HCEC 1CT (cell line): ENCODE data around the gene MSH2.
"Not testable (repeated sequence)": the region's sequence is repeated elsewhere in the genome, so short reads cannot be mapped to it uniquely, and the experiment has no call there.

ENCODE experiments used
- DNase-seq: peaks from one replicate; pipeline ENCODE4 v3.0.0-alpha.2; 2017

MSH2 gene

DNA sequence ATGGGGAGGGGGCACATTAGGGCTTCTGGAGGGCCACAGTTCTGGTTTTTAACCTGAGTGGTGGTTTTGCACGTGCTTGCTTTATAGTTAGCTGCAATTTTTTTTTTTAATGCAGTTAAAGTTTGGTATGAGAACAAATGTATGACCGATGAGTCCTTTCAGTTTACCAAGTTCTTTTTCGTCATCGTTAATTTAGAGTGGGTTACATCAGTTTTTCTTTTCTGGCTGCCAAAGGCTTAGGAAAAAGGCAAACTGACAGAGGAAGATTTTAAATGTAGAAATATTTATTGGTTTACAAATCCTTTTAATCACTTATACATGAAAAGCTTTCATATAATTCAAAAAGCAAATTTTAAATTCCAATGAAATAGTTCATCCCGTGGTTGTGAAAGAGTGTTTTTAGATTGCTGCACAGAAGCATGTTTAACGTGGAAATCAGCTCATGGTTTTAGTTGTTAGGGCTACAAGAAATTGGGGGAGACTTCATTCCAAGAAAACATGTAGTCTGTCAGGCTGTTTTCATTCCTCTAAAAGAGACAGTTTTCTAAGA lies 82.9 kb downstream of the MSH2 start:
- DNase-seq: peak; percentile 79

DNA sequence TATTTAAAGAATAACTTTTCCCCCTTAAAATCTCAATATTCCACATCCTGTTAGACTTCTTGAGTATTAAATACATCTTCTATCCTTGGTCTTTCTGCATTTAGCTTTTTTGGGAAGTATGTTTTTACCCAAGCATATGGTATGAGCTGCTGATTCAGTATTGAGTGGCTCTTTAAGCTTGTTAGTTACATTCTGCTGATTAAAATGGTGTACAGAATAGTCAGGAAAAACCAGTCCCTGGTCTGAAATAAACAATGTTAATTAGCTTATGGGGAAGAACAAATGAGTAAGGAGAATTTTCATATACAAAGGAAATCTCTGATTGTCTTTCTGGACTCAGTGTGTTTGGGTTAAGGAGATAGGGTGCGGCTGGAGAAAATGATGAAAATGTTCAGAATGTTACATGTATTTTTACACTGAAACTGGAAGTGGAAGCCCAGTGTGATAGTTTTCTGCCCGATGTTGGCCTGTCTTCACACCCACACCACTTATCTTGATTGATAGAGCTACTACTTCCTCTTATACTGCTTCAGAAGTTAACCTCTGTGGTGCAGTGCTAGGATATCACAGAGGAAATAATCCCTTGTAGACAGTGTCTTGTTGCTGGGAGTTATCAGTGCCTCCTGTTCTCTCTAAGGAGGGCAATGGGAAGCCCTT lies 84.0 kb downstream of the MSH2 start:
- peak; percentile 42 for DNase-seq

- DNase-seq: no peak
Observed at GRCh38 chr2:47487498-47487875, 84.5 kb downstream of the MSH2 start.

- peak; percentile 92 for DNase-seq
Observed at GRCh38 chr2:47488870-47489584, 86.1 kb downstream of the MSH2 start.

DNA sequence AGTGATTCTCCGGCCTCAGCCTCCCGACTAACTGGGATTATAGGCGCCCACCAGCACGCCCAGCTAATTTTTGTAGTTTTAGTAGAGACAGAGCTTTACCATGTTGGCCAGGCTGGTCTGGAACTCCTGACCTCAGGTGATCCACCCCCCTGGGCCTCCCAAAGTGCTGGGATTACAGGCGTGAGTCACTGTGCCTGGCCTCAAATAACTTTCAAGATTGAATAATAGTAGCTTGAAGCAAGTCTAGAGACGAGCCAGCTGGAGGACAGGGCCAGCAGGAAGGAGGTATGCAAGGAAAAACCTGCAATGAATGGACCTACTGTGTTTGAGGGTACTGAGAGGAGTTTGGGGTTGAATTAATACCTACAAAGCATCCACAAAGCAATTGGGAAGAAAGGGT lies 87.5 kb downstream of the MSH2 start:
- peak; percentile 73 for DNase-seq

GRCh38 chr2:47493317-47494035 lies 90.5 kb downstream of the MSH2 start:
- no peak for DNase-seq

GRCh38 chr2:47494267-47495130 lies 91.5 kb downstream of the MSH2 start:
- DNase-seq: no peak

DNA sequence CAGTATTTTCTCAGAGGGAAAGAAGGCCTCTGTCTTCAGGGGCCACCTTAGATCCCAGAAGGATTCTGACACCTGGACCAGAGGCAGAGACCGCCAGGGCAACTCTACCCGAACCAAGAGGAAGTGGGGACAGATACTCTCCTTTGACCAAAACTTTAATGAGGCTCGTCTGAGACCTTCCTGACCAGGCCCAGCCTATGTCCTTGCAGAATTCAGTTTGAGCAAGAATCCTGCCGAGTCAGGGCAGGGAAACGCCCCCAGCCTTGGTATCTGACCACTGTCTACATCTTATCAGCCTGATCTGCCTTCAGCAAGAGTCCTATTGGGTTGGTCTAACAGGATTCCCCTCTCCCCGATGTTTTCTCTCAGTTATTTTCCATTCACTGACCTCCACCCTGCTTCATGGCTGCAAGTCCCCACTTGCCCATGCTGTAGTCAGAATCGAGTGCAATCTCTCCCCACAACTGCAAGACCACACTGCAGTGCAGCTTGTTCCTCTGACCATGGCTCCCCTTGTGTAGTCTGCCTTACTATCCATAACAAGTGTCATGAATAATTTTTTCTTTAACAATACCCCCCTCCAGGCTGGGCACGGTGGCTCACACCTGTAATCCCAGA lies 95.0 kb downstream of the MSH2 start:
- DNase-seq: no peak

DNA sequence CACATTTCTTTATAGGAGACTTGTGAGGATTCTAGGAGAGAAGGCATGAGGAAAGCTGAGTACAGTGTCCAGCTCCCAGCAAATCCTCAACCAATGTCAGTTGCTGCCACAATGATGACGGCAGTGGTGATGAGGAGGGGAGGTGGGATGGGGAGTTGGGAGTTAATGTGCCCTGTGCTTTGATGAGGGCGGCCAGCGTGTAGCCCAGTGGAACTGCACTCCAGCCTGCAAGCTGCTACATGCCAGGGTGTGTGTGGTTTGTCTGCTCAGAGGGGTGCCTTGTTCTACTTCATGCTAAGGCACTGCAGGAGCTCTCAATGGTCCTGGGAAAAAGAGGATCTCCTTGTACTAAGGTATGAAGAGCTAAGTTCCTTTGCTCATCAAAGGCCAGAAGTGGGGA lies 96.1 kb downstream of the MSH2 start:
- no peak for DNase-seq

DNA sequence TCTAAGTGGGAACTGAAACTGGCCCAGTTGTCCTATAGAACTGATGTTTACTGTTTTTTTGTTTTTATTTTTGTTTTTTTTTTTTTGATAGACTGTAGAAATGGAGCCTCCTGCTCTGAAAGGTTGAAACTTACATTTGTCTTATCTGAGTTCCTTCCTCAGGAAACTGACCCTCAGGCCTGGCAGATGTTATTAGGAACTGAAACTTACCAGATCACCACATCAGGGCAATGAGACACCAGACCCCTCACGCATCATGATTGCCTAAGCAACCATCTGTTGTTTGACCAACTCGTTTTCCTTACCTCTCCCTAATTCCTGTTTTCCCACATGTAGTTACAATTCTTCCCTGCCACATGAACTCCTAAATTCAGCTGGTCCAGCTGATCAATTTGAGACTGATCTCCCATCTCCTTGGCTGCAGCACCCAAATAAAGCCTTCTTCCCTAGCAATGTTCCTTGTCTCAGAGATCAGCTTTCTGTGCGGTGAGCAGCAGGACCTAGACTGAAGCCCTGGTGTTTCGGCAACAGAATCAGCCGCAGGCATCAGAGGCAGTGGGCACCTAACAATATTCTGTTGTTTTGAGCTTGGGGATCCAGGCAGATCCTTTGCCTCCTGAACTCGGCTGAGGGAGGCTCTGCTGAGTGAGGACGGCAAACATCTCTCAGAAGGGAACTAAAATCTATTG lies 96.8 kb downstream of the MSH2 start:
- DNase-seq: no peak

DNA sequence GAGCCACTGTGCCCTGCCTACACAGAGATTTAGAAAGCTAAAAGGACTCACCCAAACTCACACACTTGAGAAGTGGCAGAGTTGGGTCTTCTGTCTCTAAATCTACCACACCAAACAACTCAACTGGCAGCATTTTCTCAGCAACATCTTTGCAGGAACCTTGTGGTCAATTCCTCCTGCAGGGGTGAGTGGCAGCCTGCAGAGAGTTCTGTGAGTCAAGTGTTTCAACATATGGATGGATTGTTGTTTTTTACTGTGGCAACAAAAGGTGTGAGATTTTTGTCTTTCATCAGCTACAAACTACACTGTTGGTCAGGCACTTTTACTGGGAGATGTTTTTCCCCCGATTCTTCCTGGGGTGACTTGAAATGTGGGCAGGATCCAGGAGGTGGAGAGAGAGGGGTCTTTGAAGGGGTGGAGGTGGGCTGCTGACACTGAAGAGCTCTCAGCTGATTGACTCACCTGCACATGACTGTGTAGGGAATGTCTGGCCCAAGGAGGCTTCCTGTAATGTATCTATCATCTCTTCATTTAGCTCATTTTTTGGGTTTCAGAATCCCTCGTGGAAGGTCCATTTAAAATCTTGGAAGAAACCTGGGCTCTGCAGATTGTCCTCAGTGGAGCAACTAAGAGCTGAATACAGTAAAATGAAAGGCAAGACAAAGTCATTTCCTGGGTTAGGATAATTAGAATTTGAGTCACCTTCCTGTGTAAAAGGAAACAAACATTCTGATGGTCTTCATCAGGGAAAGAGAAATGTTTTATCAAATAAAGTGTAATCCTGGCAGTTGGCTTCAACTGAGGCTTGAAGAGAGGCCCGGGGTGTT lies 98.6 kb downstream of the MSH2 start:
- peak; percentile 75 for DNase-seq

- not testable (repeated sequence) for DNase-seq
Observed at GRCh38 chr2:47502498-47502897, 99.5 kb downstream of the MSH2 start.

DNA sequence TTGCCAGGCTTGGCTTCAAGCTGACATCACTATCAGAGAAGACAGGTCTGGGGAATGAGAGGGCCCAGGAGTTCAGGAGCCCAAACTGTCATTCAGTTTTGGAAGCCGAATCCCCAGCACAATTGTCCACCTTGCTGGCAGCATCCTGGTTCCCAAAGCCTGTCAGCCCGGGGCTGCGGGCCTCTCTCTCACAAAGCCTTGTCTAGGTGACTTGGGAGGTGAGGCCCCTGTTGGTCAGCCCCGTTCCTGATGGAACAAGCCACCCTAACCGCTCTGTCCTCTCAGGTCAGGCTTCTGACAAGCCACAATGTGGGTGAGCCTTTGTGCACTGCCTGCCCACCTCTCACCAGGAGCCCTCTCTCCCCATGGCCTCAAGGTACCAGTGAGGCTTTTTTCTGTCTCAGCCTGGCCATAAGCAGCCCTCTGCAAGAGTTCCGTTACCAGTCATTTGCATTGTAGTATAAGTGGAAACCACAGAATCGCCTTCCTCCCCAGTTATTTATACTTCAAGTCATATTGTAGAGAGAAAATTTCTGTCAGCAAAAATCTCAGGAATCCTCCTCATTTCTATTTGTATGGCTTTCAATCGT lies 100.6 kb downstream of the MSH2 start:
- no peak for DNase-seq

DNA sequence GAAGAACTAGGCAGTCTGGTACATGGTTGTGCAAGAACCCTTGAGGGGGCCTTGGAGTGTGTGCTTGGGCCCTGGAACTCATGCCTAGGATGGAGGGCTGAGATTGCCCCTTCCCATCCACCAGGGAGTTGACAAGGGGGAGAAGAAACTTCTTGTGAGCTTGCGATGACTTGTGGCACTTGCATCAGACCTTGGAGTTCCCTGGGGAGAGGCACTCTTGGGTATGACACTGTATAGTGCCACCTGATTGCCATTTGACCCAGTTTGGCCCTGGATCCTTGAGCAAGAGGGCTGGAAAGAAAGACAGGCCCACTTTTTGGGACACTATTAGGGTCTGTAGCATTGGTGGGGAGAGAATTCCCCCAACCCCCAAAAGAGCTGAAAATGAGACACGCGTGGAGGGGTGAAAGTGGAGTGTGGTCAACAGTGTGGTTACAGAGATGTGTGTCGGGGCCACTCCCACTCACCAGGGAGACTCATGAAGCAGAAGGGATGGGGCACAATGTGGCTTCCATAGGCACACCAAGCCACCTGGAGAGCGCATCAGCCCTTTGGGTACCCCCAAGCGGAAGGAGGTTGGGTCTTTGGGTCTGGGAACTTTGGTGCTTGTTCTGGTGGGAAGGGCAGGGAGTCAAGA lies 101.3 kb downstream of the MSH2 start:
- DNase-seq: no peak

DNA sequence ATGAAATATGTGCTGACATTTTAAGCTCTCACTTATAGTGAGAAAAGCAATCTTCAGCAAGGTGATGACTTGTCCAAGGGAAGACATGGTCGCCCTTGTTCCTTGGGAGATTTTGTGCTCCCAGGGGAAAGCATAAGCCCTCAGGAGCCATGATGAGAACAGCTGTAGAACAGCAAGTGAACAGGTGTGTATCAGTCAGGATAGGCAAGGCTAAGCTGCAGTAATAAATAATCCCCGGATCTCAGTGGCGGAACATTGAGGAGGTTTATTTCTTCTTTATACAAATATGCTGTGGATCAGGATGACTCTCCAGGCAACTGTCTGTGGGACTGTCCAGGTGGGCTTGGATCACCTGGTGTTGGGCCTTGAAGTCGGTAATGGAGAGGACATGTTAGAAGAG lies 103.1 kb downstream of the MSH2 start:
- DNase-seq: no peak

DNA sequence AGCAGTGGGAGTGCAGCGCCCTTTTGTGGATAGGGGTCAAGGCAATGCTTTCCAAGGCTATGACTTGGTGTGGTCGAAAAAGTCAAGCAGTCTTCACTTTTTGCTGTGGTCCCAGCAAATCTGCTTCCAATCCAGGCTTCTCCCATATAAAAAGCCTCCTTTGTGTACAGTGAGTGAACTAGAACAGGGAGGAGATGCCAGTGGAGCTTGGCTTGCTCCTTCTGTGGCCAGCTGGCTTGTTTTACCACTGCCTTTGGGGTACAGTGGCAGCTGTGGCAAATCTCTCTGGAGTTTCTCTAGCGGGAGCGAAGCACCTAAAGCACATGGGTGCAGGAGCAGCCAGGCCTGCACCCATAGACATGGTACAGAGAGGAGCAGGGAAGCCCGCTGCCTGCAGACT lies 103.5 kb downstream of the MSH2 start:
- no peak for DNase-seq

GRCh38 chr2:47508080-47508479 lies 105.1 kb downstream of the MSH2 start:
- DNase-seq: no peak

GRCh38 chr2:47508641-47509040 lies 105.7 kb downstream of the MSH2 start:
- no peak for DNase-seq

- no peak for DNase-seq
Observed at GRCh38 chr2:47509250-47509649, 106.3 kb downstream of the MSH2 start.

GRCh38 chr2:47509821-47510385 lies 106.9 kb downstream of the MSH2 start:
- no peak for DNase-seq
